Effector memory CD4-positive, alpha-beta T cell (primary cell): ENCODE data around the gene EPC2.
"Not testable (repeated sequence)": the region's sequence is repeated elsewhere in the genome, so short reads cannot be mapped to it uniquely, and the experiment has no call there.

Experiments
- DNase-seq, 3 donors: peaks; one replicate each; pipeline ENCODE4 v3.0.0-alpha.2; 2020
- H3K27ac ChIP-seq: 2 replicates; pipeline ENCODE4 v1.7.0; 2013; ENCODE audit warnings: mild to moderate bottlenecking, low read length, moderate library complexity; ENCODE audit not compliant: insufficient read depth, poor library complexity, severe bottlenecking
- H3K27me3 ChIP-seq: replicated peaks from 2 replicates; pipeline ENCODE4 v1.7.0; 2013; ENCODE audit warnings: mild to moderate bottlenecking, low read length; ENCODE audit not compliant: insufficient read depth, control insufficient read depth, poor library complexity, severe bottlenecking
- H3K36me3 ChIP-seq: 2 replicates; pipeline ENCODE4 v1.7.0; 2013; ENCODE audit warnings: mild to moderate bottlenecking, low read length, moderate library complexity; ENCODE audit not compliant: control insufficient read depth, insufficient read depth
- H3K4me1 ChIP-seq: 2 replicates; pipeline ENCODE4 v1.7.0; 2013; ENCODE audit warnings: low read length, mild to moderate bottlenecking; ENCODE audit not compliant: control insufficient read depth, insufficient read depth, poor library complexity, severe bottlenecking
- H3K4me3 ChIP-seq: 2 replicates; pipeline ENCODE4 v1.7.0; 2013; ENCODE audit warnings: low read length, low read depth, mild to moderate bottlenecking; ENCODE audit not compliant: insufficient read depth, poor library complexity, severe bottlenecking
- H3K9me3 ChIP-seq: 2 replicates; pipeline ENCODE4 v1.7.0; 2013; ENCODE audit warnings: mild to moderate bottlenecking, low read length, moderate library complexity; ENCODE audit not compliant: control insufficient read depth

Gene EPC2

GRCh38 chr2:148650881-148651280, 6.3 kb downstream of the EPC2 start:
- no peaks in the 10 kb centered on the region for H3K27me3 ChIP-seq
- DNase-seq: no peak
- no peak overlapping the region for H3K27ac ChIP-seq
- H3K4me3 ChIP-seq: no peak overlapping the region
- no peaks in the 10 kb centered on the region for H3K9me3 ChIP-seq
- peaks cover 23% of the 10 kb centered on the region for H3K4me1 ChIP-seq
- H3K36me3 ChIP-seq: no peaks in the 10 kb centered on the region

GRCh38 chr2:148651972-148652371, 7.4 kb downstream of the EPC2 start:
- Histone ChIP-seq H3K27me3 (no peaks in the 10 kb centered on the region), H3K27ac (no peak overlapping the region), H3K36me3 (no peaks in the 10 kb centered on the region), H3K9me3 (no peaks in the 10 kb centered on the region), H3K4me3 (no peak overlapping the region), H3K4me1 (peaks cover 33% of the 10 kb centered on the region)
- DNase-seq: no peak

- Histone ChIP-seq H3K27me3 (no peaks in the 10 kb centered on the region), H3K27ac (no peak overlapping the region), H3K4me3 (no peak overlapping the region), H3K4me1 (peaks cover 37% of the 10 kb centered on the region), H3K9me3 (no peaks in the 10 kb centered on the region), H3K36me3 (no peaks in the 10 kb centered on the region)
- DNase-seq: no peak
Measured at GRCh38 chr2:148653437-148653836, 8.9 kb downstream of the EPC2 start.

GRCh38 chr2:148654435-148654834, 9.9 kb downstream of the EPC2 start:
- Histone ChIP-seq H3K27me3 (no peaks in the 10 kb centered on the region), H3K4me3 (no peak overlapping the region), H3K9me3 (no peaks in the 10 kb centered on the region), H3K36me3 (no peaks in the 10 kb centered on the region), H3K4me1 (peaks cover 34% of the 10 kb centered on the region), H3K27ac (no peak overlapping the region)
- no peak for DNase-seq

GRCh38 chr2:148656516-148656915, 12.0 kb downstream of the EPC2 start:
- Histone ChIP-seq H3K27me3 (no peaks in the 10 kb centered on the region), H3K36me3 (no peaks in the 10 kb centered on the region), H3K4me3 (no peak overlapping the region), H3K9me3 (no peaks in the 10 kb centered on the region), H3K27ac (no peak overlapping the region), H3K4me1 (peaks cover 48% of the 10 kb centered on the region)
- no peak for DNase-seq

GRCh38 chr2:148658807-148659722, 14.5 kb downstream of the EPC2 start:
- no peak for DNase-seq

GRCh38 chr2:148660999-148661398, 16.4 kb downstream of the EPC2 start:
- Histone ChIP-seq H3K4me1 (peaks cover 39% of the 10 kb centered on the region), H3K9me3 (no peaks in the 10 kb centered on the region), H3K4me3 (no peak overlapping the region), H3K27me3 (no peaks in the 10 kb centered on the region), H3K36me3 (no peaks in the 10 kb centered on the region), H3K27ac (no peak overlapping the region)
- no peak for DNase-seq

More at GRCh38 chr2:148658807-148659722, 14.5 kb downstream of the EPC2 start:
- H3K4me3 ChIP-seq: peak overlapping the region; percentile 5
- H3K9me3 ChIP-seq: no peaks in the 10 kb centered on the region
- H3K36me3 ChIP-seq: no peaks in the 10 kb centered on the region
- peak overlapping the region; percentile 59 for H3K27ac ChIP-seq
- no peaks in the 10 kb centered on the region for H3K27me3 ChIP-seq
- peaks cover 48% of the 10 kb centered on the region for H3K4me1 ChIP-seq

- not testable (repeated sequence) for H3K36me3 ChIP-seq, H3K27ac ChIP-seq, H3K4me3 ChIP-seq, H3K27me3 ChIP-seq, H3K9me3 ChIP-seq, DNase-seq
- H3K4me1 ChIP-seq: peaks cover 38% of the 10 kb centered on the region
Measured at GRCh38 chr2:148662332-148662731, 17.8 kb downstream of the EPC2 start.

- Histone ChIP-seq H3K36me3 (no peaks in the 10 kb centered on the region), H3K4me1 (peaks cover 30% of the 10 kb centered on the region), H3K27ac (no peak overlapping the region)
Measured at GRCh38 chr2:148664229-148664628, 19.7 kb downstream of the EPC2 start.

GRCh38 chr2:148666555-148666954, 22.0 kb downstream of the EPC2 start:
- no peak overlapping the region for H3K4me3 ChIP-seq
- no peak overlapping the region for H3K27ac ChIP-seq
- peaks cover 17% of the 10 kb centered on the region for H3K4me1 ChIP-seq
- no peaks in the 10 kb centered on the region for H3K27me3 ChIP-seq
- no peaks in the 10 kb centered on the region for H3K36me3 ChIP-seq
- H3K9me3 ChIP-seq: no peaks in the 10 kb centered on the region
- no peak for DNase-seq

More at GRCh38 chr2:148664229-148664628, 19.7 kb downstream of the EPC2 start:
- DNase-seq: no peak
- Histone ChIP-seq H3K4me3 (no peak overlapping the region), H3K27me3 (no peaks in the 10 kb centered on the region), H3K9me3 (no peaks in the 10 kb centered on the region)
